Subcutaneous adipose tissue (tissue), 4 donors: ENCODE results near the gene FRMD4A. TPM values are rescaled to one million over a fixed set of nuclear protein-coding genes. Genes with fewer than 3 reads are reported as not detected.

ENCODE experiments used
- CTCF ChIP-seq: fragments of 450-650 bp; IDR thresholded peaks from one replicate; pipeline ENCODE4 v1.5.1; 2016; ENCODE audit warnings: low read depth, mild to moderate bottlenecking, control low read depth, antibody characterized with exemption, moderate library complexity
- total RNA-seq, 4 donors: library from RNA; depleted of rRNA; stranded (reverse); fragments of >200 nt; gene quantifications; one replicate each; pipeline ENCODE4 v1.1.0, GENCODE V29; 2016

FRMD4A gene
- total RNA-seq, 4 donors from 2014 or later, result 70.0 to 206 (median 81.4) TPM

GRCh38 chr10:13657101-13657680 is 673.5 kb downstream of the FRMD4A start:
- TF ChIP-seq CTCF, result no peak

- TF ChIP-seq CTCF, result no peak
These were observed 674.2 kb downstream of the FRMD4A start for GRCh38 chr10:13656337-13657100.

GRCh38 chr10:13654846-13655245 is 675.9 kb downstream of the FRMD4A start:
- no peak for TF ChIP-seq CTCF

- TF ChIP-seq CTCF, result no peak
These were observed 676.5 kb downstream of the FRMD4A start for GRCh38 chr10:13654118-13654830.

GRCh38 chr10:13652860-13653259 is 677.9 kb downstream of the FRMD4A start:
- no peak for TF ChIP-seq CTCF

GRCh38 chr10:13651969-13652720 is 678.6 kb downstream of the FRMD4A start:
- TF ChIP-seq CTCF, result no peak
